CD4-positive, CD25-positive, alpha-beta regulatory T cell (primary cell): ENCODE results near the gene BIN1. TPM values are rescaled to one million over a fixed set of nuclear protein-coding genes. Genes with fewer than 3 reads are reported as not detected.

Experiments used
- ATAC-seq, 2 donors: fragments of 150-1000 bp; cut with Tn5 transposase; one replicate each; pipeline ENCODE4 v1.10.0; 2021; ENCODE audit warnings: low read depth in 2 of 2, moderate number of reproducible peaks in 2 of 2, moderate library complexity in 1 of 2
- DNase-seq, 3 donors: peaks; one replicate each; pipeline versions ENCODE4 v3.0.0 to v3.0.0-alpha.2; 2012 to 2022; ENCODE audit warnings: mixed read lengths in 1 of 3
- H3K27ac ChIP-seq: one replicate; pipeline ENCODE4 v1.7.0; 2013; ENCODE audit warnings: mild to moderate bottlenecking, low read length; ENCODE audit not compliant: insufficient read depth, poor library complexity, severe bottlenecking
- H3K27me3 ChIP-seq: one replicate; pipeline ENCODE4 v1.7.0; 2013; ENCODE audit warnings: low read length; ENCODE audit not compliant: control insufficient read depth, insufficient read depth
- H3K36me3 ChIP-seq: one replicate; pipeline ENCODE4 v1.7.0; 2013; ENCODE audit warnings: mild to moderate bottlenecking, low read length, moderate library complexity; ENCODE audit not compliant: control insufficient read depth, insufficient read depth
- H3K4me1 ChIP-seq: 2 replicates; pipeline ENCODE4 v1.7.0; 2013; ENCODE audit warnings: mild to moderate bottlenecking, low read length; ENCODE audit not compliant: insufficient read depth, control insufficient read depth, poor library complexity, severe bottlenecking
- H3K4me3 ChIP-seq: one replicate; pipeline ENCODE4 v1.7.0; 2013; ENCODE audit warnings: low read depth, mild to moderate bottlenecking, low read length, moderate library complexity
- H3K9me3 ChIP-seq, 2 experiments: 1 replicate in 1 of 2; 2 replicates in 1 of 2; pipeline ENCODE4 v1.7.0; 2013; ENCODE audit warnings: low read length in 2 of 2, mild to moderate bottlenecking in 1 of 2, moderate library complexity in 1 of 2; ENCODE audit not compliant: control insufficient read depth in 2 of 2
- H3K27ac Mint-ChIP-seq, 3 donors: one replicate each; pipeline ENCODE4 v1.8.0; 2020 to 2022; ENCODE audit warnings: mild to moderate bottlenecking in 3 of 3, mixed read lengths in 3 of 3, moderate library complexity in 2 of 3
- H3K27me3 Mint-ChIP-seq: one replicate; pipeline ENCODE4 v1.8.0; 2022; ENCODE audit warnings: mild to moderate bottlenecking, mixed read lengths
- H3K36me3 Mint-ChIP-seq: one replicate; pipeline ENCODE4 v1.8.0; 2020; ENCODE audit warnings: mixed read lengths
- H3K4me1 Mint-ChIP-seq, 4 donors: one replicate each; pipeline ENCODE4 v1.8.0; 2020 to 2022; ENCODE audit warnings: mixed read lengths in 4 of 4, mild to moderate bottlenecking in 1 of 4
- H3K4me3 Mint-ChIP-seq, 4 donors: one replicate each; pipeline ENCODE4 v1.8.0; 2020 to 2022; ENCODE audit warnings: mild to moderate bottlenecking in 4 of 4, mixed read lengths in 4 of 4, moderate library complexity in 3 of 4
- H3K9me3 Mint-ChIP-seq, 7 donors: one replicate each; pipeline ENCODE4 v1.8.0; 2020 to 2022; ENCODE audit warnings: mixed read lengths in 7 of 7, mild to moderate bottlenecking in 3 of 7, moderate library complexity in 2 of 7
- polyA plus RNA-seq, 4 donors: library from polyadenylated mRNA; unstranded; fragments of 300-500 nt; fragmentation: Illumina TruSeq; gene quantifications; one replicate each; pipeline ENCODE4 v1.2.3, GENCODE V29; 2021
- total RNA-seq: library from RNA; stranded (reverse); gene quantifications from one replicate; pipeline ENCODE4 v1.2.3, GENCODE V29; 2022

BIN1 gene
- total and polyA plus RNA-seq, 5 donors from 2014 or later: 131 to 228 (median 164) TPM

GRCh38 chr2:127084611-127085316, 22.2 kb downstream of the BIN1 start:
- no peaks in the 10 kb centered on the region for H3K36me3 Mint-ChIP-seq
- no peaks in the 10 kb centered on the region for H3K9me3 Mint-ChIP-seq
- peak overlapping the region in 3 of 4 donors; percentile 26 to 84 (median 56) for H3K4me3 Mint-ChIP-seq
- peaks cover 4 to 51% (median 18%) of the 10 kb centered on the region in 4 donors for H3K4me1 Mint-ChIP-seq
- H3K27ac Mint-ChIP-seq: peak overlapping the region; percentile 88 to 96 (median 95)
- H3K27me3 Mint-ChIP-seq: no peaks in the 10 kb centered on the region
- no peaks in the 10 kb centered on the region for H3K36me3 ChIP-seq
- H3K27me3 ChIP-seq: no peaks in the 10 kb centered on the region
- H3K4me3 ChIP-seq: no peak overlapping the region
- peaks cover 53% of the 10 kb centered on the region for H3K4me1 ChIP-seq
- peak overlapping the region; percentile 51 for H3K27ac ChIP-seq
- DNase-seq (peak in 2 of 3 donors; percentile 31 to 40), ATAC-seq (no peak)
- no peaks in the 10 kb centered on the region for H3K9me3 ChIP-seq

- Mint-ChIP-seq H3K27ac (peak overlapping the region; percentile 29 to 97 (median 82)), H3K4me3 (peak overlapping the region; percentile 5 to 93 (median 70)), H3K4me1 (peaks cover 4 to 59% (median 25%) of the 10 kb centered on the region in 4 donors), H3K27me3 (no peaks in the 10 kb centered on the region), H3K9me3 (no peaks in the 10 kb centered on the region), H3K36me3 (peaks cover 1% of the 10 kb centered on the region)
- no peak overlapping the region for H3K4me3 ChIP-seq
- no peak for ATAC-seq
- H3K4me1 ChIP-seq: peaks cover 61% of the 10 kb centered on the region
- H3K27ac ChIP-seq: peak overlapping the region; percentile 51
- DNase-seq: no peak
- no peaks in the 10 kb centered on the region for H3K9me3 ChIP-seq
- no peaks in the 10 kb centered on the region for H3K36me3 ChIP-seq
- no peaks in the 10 kb centered on the region for H3K27me3 ChIP-seq
Measured at GRCh38 chr2:127083819-127084503, 23.0 kb downstream of the BIN1 start.

GRCh38 chr2:127082974-127083373, 24.0 kb downstream of the BIN1 start:
- DNase-seq (no peak), ATAC-seq (no peak)
- Mint-ChIP-seq H3K4me1 (peaks cover 4 to 69% (median 33%) of the 10 kb centered on the region in 4 donors), H3K9me3 (no peaks in the 10 kb centered on the region), H3K36me3 (peaks cover 4% of the 10 kb centered on the region), H3K4me3 (peak overlapping the region; percentile 93 to 100 (median 95)), H3K27me3 (no peaks in the 10 kb centered on the region), H3K27ac (peak overlapping the region; percentile 93 to 97 (median 97))
- Histone ChIP-seq H3K4me1 (peaks cover 71% of the 10 kb centered on the region), H3K4me3 (no peak overlapping the region), H3K9me3 (no peaks in the 10 kb centered on the region), H3K36me3 (no peaks in the 10 kb centered on the region), H3K27ac (peak overlapping the region; percentile 86), H3K27me3 (no peaks in the 10 kb centered on the region)

- Mint-ChIP-seq H3K4me1 (peaks cover 4 to 78% (median 39%) of the 10 kb centered on the region in 4 donors), H3K9me3 (no peaks in the 10 kb centered on the region), H3K27me3 (no peaks in the 10 kb centered on the region), H3K27ac (peak overlapping the region; percentile 97 to 98 (median 97)), H3K36me3 (peaks cover 4% of the 10 kb centered on the region), H3K4me3 (peak overlapping the region; percentile 93 to 100 (median 95))
- peaks cover 77% of the 10 kb centered on the region for H3K4me1 ChIP-seq
- DNase-seq (peak; percentile 49 to 95 (median 86)), ATAC-seq (peak; percentile 89 to 90)
- no peaks in the 10 kb centered on the region for H3K36me3 ChIP-seq
- peak overlapping the region; percentile 86 for H3K27ac ChIP-seq
- no peaks in the 10 kb centered on the region for H3K27me3 ChIP-seq
- H3K9me3 ChIP-seq: no peaks in the 10 kb centered on the region
- peak overlapping the region; percentile 67 for H3K4me3 ChIP-seq
Measured at GRCh38 chr2:127081826-127082633, 24.9 kb downstream of the BIN1 start.

- H3K4me3 Mint-ChIP-seq: peak overlapping the region; percentile 93 to 100 (median 95)
- Histone ChIP-seq H3K9me3 (no peaks in the 10 kb centered on the region), H3K4me1 (peaks cover 77% of the 10 kb centered on the region), H3K27me3 (no peaks in the 10 kb centered on the region), H3K4me3 (peak overlapping the region; percentile 67), H3K36me3 (peaks cover 5% of the 10 kb centered on the region), H3K27ac (peak overlapping the region; percentile 86)
- H3K9me3 Mint-ChIP-seq: no peaks in the 10 kb centered on the region
- H3K36me3 Mint-ChIP-seq: peaks cover 4% of the 10 kb centered on the region
- peaks cover 4 to 86% (median 42%) of the 10 kb centered on the region in 4 donors for H3K4me1 Mint-ChIP-seq
- DNase-seq: peak; percentile 11 to 81 (median 62)
- H3K27me3 Mint-ChIP-seq: no peaks in the 10 kb centered on the region
- peak; percentile 38 to 44 for ATAC-seq
- H3K27ac Mint-ChIP-seq: peak overlapping the region; percentile 97 to 98 (median 97)
Measured at GRCh38 chr2:127080938-127081755, 25.8 kb downstream of the BIN1 start.

- peaks cover 4% of the 10 kb centered on the region for H3K36me3 Mint-ChIP-seq
- H3K27ac ChIP-seq: peak overlapping the region; percentile 86
- DNase-seq: peak in 2 of 3 donors; percentile 34 to 82
Measured at GRCh38 chr2:127080226-127080937, 26.6 kb downstream of the BIN1 start.

More at GRCh38 chr2:127080226-127080937, 26.6 kb downstream of the BIN1 start:
- Mint-ChIP-seq H3K9me3 (no peaks in the 10 kb centered on the region), H3K27ac (peak overlapping the region; percentile 97 to 98 (median 97)), H3K27me3 (no peaks in the 10 kb centered on the region), H3K4me1 (peaks cover 4 to 87% (median 43%) of the 10 kb centered on the region in 4 donors), H3K4me3 (peak overlapping the region; percentile 93 to 100 (median 95))
- peaks cover 73% of the 10 kb centered on the region for H3K4me1 ChIP-seq
- no peaks in the 10 kb centered on the region for H3K27me3 ChIP-seq
- H3K9me3 ChIP-seq: no peaks in the 10 kb centered on the region
- H3K4me3 ChIP-seq: peak overlapping the region; percentile 67
- peaks cover 5% of the 10 kb centered on the region for H3K36me3 ChIP-seq
- peak; percentile 32 to 34 for ATAC-seq
